ENCODE measurements around the gene TMEM250. TPM values are rescaled to one million over a fixed set of nuclear protein-coding genes. Genes with fewer than 3 reads are reported as not detected.

TMEM250 gene
- total RNA-seq, 2 experiments from 2014 or later: 24.4 to 25.9 TPM

- peaks cover 9% of the 10 kb centered on the region for H3K4me1 Mint-ChIP-seq (ENCODE audit: low read depth)
- H3K4me3 Mint-ChIP-seq: peak overlapping the region; percentile 71
- H3K9me3 Mint-ChIP-seq: no peaks in the 10 kb centered on the region
- H3K36me3 Mint-ChIP-seq (ENCODE audit: low read depth): no peaks in the 10 kb centered on the region
- peak overlapping the region; percentile 38 for H3K27ac Mint-ChIP-seq
- ATAC-seq: no peak
- no peaks in the 10 kb centered on the region for H3K27me3 Mint-ChIP-seq
- intact Hi-C loops (cut with micrococcal nuclease): no loop called here
- ChIA-PET CTCF (interaction anchor here (1.0 to 3.6 kb wide), 4 partner anchors 14 to 130 kb away, joined by 3 to 21 read pairs (median 10); no protein-coding TSS in a partner anchor), POLR2A (interaction anchor here (1.0 to 5.8 kb wide), 5 partner anchors 8 to 24 kb away, joined by 3 to 51 read pairs (median 4); no protein-coding TSS in a partner anchor)
- no peak for DNase-seq
- no peak for TF ChIP-seq CTCF (IDR thresholded peaks at IDR 0.05)
These were observed 25.2 kb downstream of the TMEM250 start for GRCh38 chr9:136093346-136093986.

GRCh38 chr9:136092741-136093140, 25.9 kb downstream of the TMEM250 start:
- Mint-ChIP-seq H3K27ac (no peak overlapping the region), H3K9me3 (no peaks in the 10 kb centered on the region), H3K27me3 (no peaks in the 10 kb centered on the region), H3K4me1 (ENCODE audit: low read depth) (peaks cover 9% of the 10 kb centered on the region), H3K4me3 (peak overlapping the region; percentile 46), H3K36me3 (ENCODE audit: low read depth) (no peaks in the 10 kb centered on the region)
- ATAC-seq: no peak
- intact Hi-C loops (cut with micrococcal nuclease): no loop called here
- TF ChIP-seq CTCF (IDR thresholded peaks at IDR 0.05): no peak
- DNase-seq: no peak
- POLR2A ChIA-PET: no interaction called here
- CTCF ChIA-PET: interaction anchor here (1.0 to 4.2 kb wide), 2 partner anchors 29 to 129 kb away, joined by 3 to 54 read pairs; no protein-coding TSS in a partner anchor

GRCh38 chr9:136092353-136092650, 26.4 kb downstream of the TMEM250 start:
- TF ChIP-seq CTCF (IDR thresholded peaks at IDR 0.05): no peak
- H3K27ac Mint-ChIP-seq: no peak overlapping the region
- H3K27me3 Mint-ChIP-seq: no peaks in the 10 kb centered on the region
- H3K36me3 Mint-ChIP-seq (ENCODE audit: low read depth): no peaks in the 10 kb centered on the region
- peaks cover 9% of the 10 kb centered on the region for H3K4me1 Mint-ChIP-seq (ENCODE audit: low read depth)
- DNase-seq: no peak
- no peak for ATAC-seq
- H3K4me3 Mint-ChIP-seq: no peak overlapping the region
- CTCF ChIA-PET: interaction anchor here (4.2 kb wide), 1 partner anchor 30 kb away, joined by 54 read pairs; no protein-coding TSS in a partner anchor
- POLR2A ChIA-PET: no interaction called here
- intact Hi-C loops (cut with micrococcal nuclease): no loop called here
- no peaks in the 10 kb centered on the region for H3K9me3 Mint-ChIP-seq

GRCh38 chr9:136091582-136092352, 26.9 kb downstream of the TMEM250 start:
- H3K27me3 Mint-ChIP-seq: no peaks in the 10 kb centered on the region
- ATAC-seq (no peak), DNase-seq (peak; percentile 1)
- no peak for TF ChIP-seq CTCF (IDR thresholded peaks at IDR 0.05)
- H3K9me3 Mint-ChIP-seq: no peaks in the 10 kb centered on the region
- peaks cover 9% of the 10 kb centered on the region for H3K4me1 Mint-ChIP-seq (ENCODE audit: low read depth)
- intact Hi-C loops (cut with micrococcal nuclease): no loop called here
- ChIA-PET CTCF (interaction anchor here (4.2 kb wide), 1 partner anchor 30 kb away, joined by 54 read pairs; no protein-coding TSS in a partner anchor), POLR2A (interaction anchor here (0.6 kb wide), 1 partner anchor 76 kb away, joined by 3 read pairs; no protein-coding TSS in a partner anchor)
- H3K36me3 Mint-ChIP-seq (ENCODE audit: low read depth): no peaks in the 10 kb centered on the region
- H3K27ac Mint-ChIP-seq: no peak overlapping the region
- H3K4me3 Mint-ChIP-seq: no peak overlapping the region
